ENCODE measurements around the gene MAML2. TPM values are rescaled to one million over a fixed set of nuclear protein-coding genes. Genes with fewer than 3 reads are reported as not detected.

The MAML2 gene
- total RNA-seq, 1 experiment from 2014 or later: 0.82 TPM

- Histone ChIP-seq H3K4me3 (no peak overlapping the region), H3K27me3 (no peaks in the 10 kb centered on the region), H3K36me3 (no peaks in the 10 kb centered on the region; the same call in 1 of the 2 replicates), H3K9me3 (no peaks in the 10 kb centered on the region)
- DNase-seq: no peak
Observed at GRCh38 chr11:96328395-96329010, 14.5 kb downstream of the MAML2 start.

DNA sequence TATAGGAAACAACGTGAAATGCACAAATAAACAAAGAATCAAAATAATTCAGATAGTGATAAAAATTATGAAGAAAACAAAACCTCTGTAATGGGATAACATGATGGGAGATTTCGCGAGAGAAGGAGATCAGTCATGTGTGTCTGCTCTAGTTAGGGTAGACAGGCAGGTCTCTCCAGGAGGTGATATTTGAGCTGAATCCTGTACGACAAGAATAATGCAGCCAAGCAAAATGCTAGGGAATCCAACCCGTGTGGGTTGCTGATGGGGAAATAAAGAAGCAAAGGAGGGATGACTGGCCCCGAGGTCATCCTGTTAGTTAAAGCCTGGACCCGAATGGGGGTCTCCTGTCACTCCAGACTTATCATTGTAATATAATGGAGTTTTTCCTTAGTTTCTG is 16.0 kb downstream of the MAML2 start:
- DNase-seq: no peak
- no peak overlapping the region for H3K4me3 ChIP-seq
- H3K36me3 ChIP-seq: no peaks in the 10 kb centered on the region; the same call in 1 of the 2 replicates
- H3K27me3 ChIP-seq: no peaks in the 10 kb centered on the region
- no peaks in the 10 kb centered on the region; the same call in 1 of the 2 replicates for H3K9me3 ChIP-seq

DNA sequence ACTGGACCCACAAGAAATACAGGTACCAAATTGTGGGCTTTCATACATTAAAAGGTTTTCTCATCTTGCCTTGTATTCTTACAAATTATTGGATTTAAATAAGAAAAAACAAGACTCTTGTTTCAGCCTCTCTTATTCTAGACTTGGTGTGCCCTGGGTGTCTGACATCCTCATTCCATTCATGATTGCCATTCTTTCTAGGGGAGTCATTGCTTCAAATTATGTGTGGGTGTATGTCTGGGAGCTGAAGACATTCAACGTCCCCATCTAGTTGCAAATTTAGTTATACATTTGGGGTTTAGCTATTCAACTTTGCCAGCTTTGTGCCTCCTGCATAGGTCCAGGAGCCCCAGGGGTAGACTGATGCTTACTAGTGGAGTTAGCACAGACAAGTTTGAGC is 18.1 kb downstream of the MAML2 start:
- Histone ChIP-seq H3K36me3 (no peaks in the 10 kb centered on the region; the same call in 1 of the 2 replicates), H3K27me3 (no peaks in the 10 kb centered on the region), H3K4me3 (no peak overlapping the region), H3K9me3 (no peaks in the 10 kb centered on the region; the same call in 1 of the 2 replicates)
- peak; percentile 16 for DNase-seq

- DNase-seq: no peak
- Histone ChIP-seq H3K27me3 (no peaks in the 10 kb centered on the region), H3K9me3 (no peaks in the 10 kb centered on the region; the same call in 1 of the 2 replicates), H3K4me3 (no peak overlapping the region), H3K36me3 (no peaks in the 10 kb centered on the region; the same call in 1 of the 2 replicates)
Observed at GRCh38 chr11:96323642-96323985, 19.4 kb downstream of the MAML2 start.

DNA sequence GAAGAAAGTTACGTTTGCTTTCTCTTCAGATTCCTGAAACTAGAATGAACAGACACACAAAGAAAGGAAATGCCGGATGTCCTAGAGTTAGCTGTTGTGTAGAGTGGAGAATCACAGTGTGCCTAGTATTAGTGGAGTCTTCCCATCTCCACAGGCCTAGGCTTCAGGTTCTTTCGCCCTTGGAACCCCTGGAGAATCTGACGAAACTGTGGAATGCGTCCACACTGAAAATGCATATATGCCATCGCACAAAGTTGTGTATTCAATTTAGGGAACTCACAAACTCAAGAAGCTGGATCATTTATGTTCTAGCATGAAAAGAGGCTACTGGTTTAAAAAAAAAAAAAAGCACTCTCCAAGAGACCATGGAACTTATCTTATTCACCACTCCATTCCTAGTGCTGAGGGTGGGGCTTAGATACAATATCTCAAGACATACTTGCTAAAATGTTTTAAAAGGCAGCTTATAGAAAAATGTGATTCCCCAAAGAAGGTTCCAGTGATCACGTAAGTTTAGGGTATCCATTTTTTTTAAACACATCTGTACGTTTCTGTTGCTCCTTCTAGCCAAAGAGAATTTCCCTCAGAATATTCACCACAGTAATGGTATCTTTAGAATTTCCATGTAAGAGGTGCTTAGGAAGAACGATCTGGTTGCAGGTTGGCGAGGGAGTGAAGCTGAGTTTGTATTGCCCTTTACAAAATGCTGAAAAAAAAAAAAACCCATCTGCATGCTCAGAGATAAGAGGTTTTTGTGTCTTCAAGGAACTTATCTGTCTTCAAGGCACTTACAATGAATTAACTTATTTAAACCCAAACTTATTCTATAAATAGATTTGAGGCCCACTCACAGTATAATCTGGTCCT is 20.0 kb downstream of the MAML2 start:
- Histone ChIP-seq H3K36me3 (no peaks in the 10 kb centered on the region; the same call in 1 of the 2 replicates), H3K27me3 (no peaks in the 10 kb centered on the region), H3K9me3 (no peaks in the 10 kb centered on the region; the same call in 1 of the 2 replicates), H3K4me3 (no peak overlapping the region)
- DNase-seq: no peak

DNA sequence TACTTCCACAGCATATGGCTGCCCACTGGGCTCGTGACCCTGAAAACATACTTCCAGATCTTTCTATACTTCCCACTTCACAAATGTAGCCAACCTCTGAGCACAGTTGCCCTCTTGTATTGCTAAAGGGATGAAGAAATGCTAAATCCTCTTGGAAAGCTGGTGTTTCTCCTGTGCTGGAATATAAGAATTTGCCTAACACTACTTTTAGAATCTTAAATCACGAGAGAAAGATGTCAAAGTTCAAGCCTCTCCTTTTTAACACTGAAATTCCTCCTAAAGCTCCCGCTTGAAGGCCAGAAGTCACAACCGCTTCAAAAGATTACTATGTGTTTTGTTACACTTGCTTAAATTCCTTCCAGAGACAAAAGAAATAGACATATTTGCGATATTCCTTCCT is 21.9 kb downstream of the MAML2 start:
- H3K36me3 ChIP-seq: no peaks in the 10 kb centered on the region; the same call in 1 of the 2 replicates
- no peak for DNase-seq
- H3K4me3 ChIP-seq: no peak overlapping the region
- H3K9me3 ChIP-seq: no peaks in the 10 kb centered on the region; the same call in 1 of the 2 replicates
- H3K27me3 ChIP-seq: no peaks in the 10 kb centered on the region

DNA sequence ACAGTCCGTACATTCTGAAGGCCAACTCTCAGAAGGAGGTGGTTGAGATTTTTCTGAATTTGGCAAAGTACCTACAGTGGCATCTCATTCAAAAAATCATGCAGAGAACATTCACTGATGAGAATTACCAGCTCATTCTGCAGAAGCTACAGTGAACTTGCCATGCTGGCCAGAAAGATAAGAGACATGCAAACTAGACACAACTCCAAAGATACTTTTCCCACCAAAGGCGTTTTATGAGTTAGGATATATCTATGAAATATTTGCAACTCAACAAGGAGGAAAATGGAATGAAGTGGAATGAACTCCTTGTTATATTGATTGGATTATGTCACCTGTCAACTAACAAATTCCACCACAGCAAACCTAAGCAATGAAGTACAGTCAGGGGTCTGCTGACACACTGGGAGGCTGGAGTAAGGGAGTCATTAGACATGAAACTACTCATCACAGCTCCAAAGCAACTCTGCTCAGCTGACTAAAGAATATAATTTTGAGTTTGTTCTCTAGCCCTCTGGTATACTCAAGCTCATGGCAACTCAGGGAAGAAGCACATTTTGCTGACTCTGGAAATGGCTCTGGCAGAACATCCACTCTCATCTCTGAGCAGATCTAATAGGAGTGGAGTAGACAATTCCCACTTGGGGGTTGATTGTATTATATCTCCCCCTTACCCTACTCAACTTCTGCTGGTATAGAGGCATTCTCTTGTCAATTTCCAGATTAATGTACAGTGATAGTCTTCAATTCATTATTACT is 22.9 kb downstream of the MAML2 start:
- H3K4me3 ChIP-seq: no peak overlapping the region
- no peak for DNase-seq
- H3K9me3 ChIP-seq: no peaks in the 10 kb centered on the region; the same call in 1 of the 2 replicates

DNA sequence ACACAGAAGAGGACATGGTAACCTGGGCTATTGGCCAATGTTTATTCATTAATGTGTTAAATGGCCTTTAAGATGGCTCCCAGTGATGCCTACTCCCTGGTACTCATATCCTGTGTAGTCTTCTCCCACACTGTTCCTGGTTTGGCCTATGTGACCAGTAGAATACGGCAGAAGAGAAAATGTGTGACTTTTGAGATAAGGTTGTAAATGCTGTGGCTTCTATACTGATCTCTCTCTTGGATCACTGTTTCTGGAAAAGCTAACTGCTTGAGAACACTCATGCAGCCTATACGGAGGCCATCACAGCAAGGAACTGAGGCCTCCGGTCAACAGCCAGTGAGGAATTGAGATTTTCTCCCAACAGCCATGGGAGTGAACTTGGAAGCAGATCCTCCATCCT is 24.1 kb downstream of the MAML2 start:
- no peaks in the 10 kb centered on the region; the same call in 1 of the 2 replicates for H3K9me3 ChIP-seq
- no peak for DNase-seq
- H3K4me3 ChIP-seq: no peak overlapping the region
- no peaks in the 10 kb centered on the region; the same call in 1 of the 2 replicates for H3K36me3 ChIP-seq
- H3K27me3 ChIP-seq: no peaks in the 10 kb centered on the region

More for the DNA sequence above, 22.9 kb downstream of the MAML2 start:
- Histone ChIP-seq H3K27me3 (no peaks in the 10 kb centered on the region), H3K36me3 (no peaks in the 10 kb centered on the region; the same call in 1 of the 2 replicates)

- Histone ChIP-seq H3K27me3 (no peaks in the 10 kb centered on the region), H3K9me3 (no peaks in the 10 kb centered on the region; the same call in 1 of the 2 replicates), H3K4me3 (no peak overlapping the region), H3K36me3 (no peaks in the 10 kb centered on the region)
- no peak for DNase-seq
Observed at GRCh38 chr11:96318399-96318798, 24.6 kb downstream of the MAML2 start.

- H3K9me3 ChIP-seq: no peaks in the 10 kb centered on the region; the same call in 1 of the 2 replicates
- H3K4me3 ChIP-seq: no peak overlapping the region
- no peaks in the 10 kb centered on the region for H3K36me3 ChIP-seq
- DNase-seq: no peak
- no peaks in the 10 kb centered on the region for H3K27me3 ChIP-seq
Observed at GRCh38 chr11:96317985-96318384, 25.0 kb downstream of the MAML2 start.

DNA sequence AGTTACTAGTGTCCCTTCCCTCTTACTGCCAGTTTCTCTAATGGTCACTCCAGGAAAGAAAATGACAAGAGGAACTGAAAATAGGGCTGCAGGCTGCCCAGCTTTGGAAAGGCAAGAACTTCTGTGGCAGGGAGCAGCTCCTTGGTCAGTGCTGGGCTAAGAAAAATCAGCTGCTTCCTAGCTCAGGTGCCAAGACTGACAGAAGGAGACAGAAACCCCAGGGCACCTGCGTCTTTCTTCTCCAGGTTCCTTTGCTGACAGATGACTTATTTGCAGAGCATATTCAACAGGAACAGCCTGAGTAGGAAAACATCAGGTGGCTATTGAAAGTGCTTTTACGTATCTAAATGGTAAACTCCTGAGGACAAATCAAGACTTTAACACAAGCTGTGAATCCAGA is 25.4 kb downstream of the MAML2 start:
- Histone ChIP-seq H3K27me3 (no peaks in the 10 kb centered on the region), H3K4me3 (no peak overlapping the region), H3K36me3 (no peaks in the 10 kb centered on the region), H3K9me3 (no peaks in the 10 kb centered on the region)
- no peak for DNase-seq

DNA sequence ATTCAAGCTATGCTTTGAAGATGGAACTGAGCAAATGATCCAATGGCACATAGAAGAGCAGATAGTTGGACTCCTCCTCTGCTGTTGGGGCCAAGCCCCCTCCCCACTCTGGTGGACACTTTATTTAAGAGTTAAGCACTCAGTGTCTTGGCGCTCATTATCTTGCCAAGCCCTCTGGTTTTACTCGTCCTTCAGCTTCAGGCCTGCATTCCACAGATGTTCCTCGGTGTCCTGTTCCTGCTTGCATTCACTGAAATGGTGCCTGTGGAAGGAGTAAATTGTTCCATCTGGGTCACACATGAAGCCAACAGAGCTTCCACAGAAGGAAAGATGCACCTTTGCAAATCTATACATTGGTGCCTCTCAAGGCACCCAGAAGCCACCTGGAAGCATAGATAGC is 26.1 kb downstream of the MAML2 start:
- H3K9me3 ChIP-seq: no peaks in the 10 kb centered on the region
- no peaks in the 10 kb centered on the region for H3K27me3 ChIP-seq
- no peak overlapping the region for H3K4me3 ChIP-seq
- H3K36me3 ChIP-seq: no peaks in the 10 kb centered on the region
- no peak for DNase-seq

DNA sequence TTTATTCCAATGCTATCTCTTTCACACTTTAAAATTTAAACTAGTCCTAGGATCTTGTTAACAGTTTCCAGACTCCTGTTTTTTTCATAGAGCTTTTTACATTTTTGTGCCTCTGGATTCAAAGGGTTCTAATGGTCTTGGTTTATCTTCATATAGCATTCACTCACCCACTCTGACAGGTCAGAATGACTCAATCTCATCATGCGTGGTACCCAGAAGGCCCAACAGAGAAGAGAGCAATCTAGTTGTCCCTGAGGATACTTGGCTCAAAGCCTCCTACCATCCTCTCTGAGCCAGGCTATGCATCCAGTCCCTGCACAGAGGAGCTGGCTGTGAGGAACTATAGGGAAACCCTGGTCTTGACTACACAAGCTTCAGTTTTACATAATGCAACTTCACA is 27.5 kb downstream of the MAML2 start:
- no peaks in the 10 kb centered on the region for H3K27me3 ChIP-seq
- no peaks in the 10 kb centered on the region for H3K9me3 ChIP-seq
- H3K4me3 ChIP-seq: no peak overlapping the region
- no peaks in the 10 kb centered on the region for H3K36me3 ChIP-seq
- DNase-seq: no peak

DNA sequence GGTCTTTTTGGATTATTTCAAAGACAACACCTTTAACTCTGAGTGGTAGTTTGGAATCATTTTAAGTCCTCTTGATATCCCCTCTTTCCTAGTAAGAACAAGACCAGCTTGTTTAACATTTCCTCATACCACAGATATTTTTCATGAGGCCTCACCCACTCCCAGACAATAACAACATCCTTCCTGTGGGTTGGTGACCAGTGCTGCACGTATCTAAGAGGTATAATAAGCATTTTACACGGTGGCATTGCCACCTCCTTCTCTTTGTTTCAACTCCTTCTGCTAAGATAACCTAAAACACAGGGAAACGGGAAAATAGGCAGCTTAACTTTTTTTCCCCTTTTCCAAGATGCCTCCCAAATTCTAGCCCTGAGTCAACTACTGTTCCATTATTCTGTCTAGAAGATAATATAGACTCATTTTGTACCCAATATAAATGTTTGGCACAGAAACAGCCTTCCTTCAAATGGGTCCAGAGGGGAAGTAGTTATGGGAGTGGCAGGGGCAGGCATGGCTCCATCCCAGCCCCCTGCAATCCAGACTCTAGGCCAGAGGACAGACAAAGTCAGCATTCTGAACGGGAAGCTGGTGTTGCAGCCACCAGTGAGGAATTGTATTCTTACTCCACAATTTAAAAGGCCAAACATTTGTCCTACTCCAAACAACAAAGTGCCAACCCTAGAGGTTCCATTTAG is 28.5 kb downstream of the MAML2 start:
- Histone ChIP-seq H3K36me3 (no peaks in the 10 kb centered on the region), H3K9me3 (no peaks in the 10 kb centered on the region), H3K27me3 (no peaks in the 10 kb centered on the region), H3K4me3 (no peak overlapping the region)
- peak; percentile 30 for DNase-seq

- Histone ChIP-seq H3K4me3 (no peak overlapping the region), H3K9me3 (no peaks in the 10 kb centered on the region)
Observed at GRCh38 chr11:96313163-96313562, 29.8 kb downstream of the MAML2 start.

GRCh38 chr11:96311120-96311568 is 31.9 kb downstream of the MAML2 start:
- DNase-seq: peak; percentile 28
- Histone ChIP-seq H3K27me3 (no peaks in the 10 kb centered on the region), H3K9me3 (no peaks in the 10 kb centered on the region), H3K4me3 (no peak overlapping the region), H3K36me3 (no peaks in the 10 kb centered on the region)

More at GRCh38 chr11:96313163-96313562, 29.8 kb downstream of the MAML2 start:
- no peaks in the 10 kb centered on the region for H3K36me3 ChIP-seq
- H3K27me3 ChIP-seq: no peaks in the 10 kb centered on the region
- no peak for DNase-seq
